WTC11 (cell line): ENCODE measurements around the gene HBA2. TPM values are rescaled to one million over a fixed set of nuclear protein-coding genes. Genes with fewer than 3 reads are reported as not detected.

Source experiments
- ATAC-seq: fragments of 200-7000 bp; cut with Tn5 transposase; 2 replicates; pipeline ENCODE4 v1.10.0; 2021; ENCODE audit warnings: mild to moderate bottlenecking, moderate library complexity
- CTCF ChIA-PET: fragments of 300-600 bp; sonication (Branson Sonifier 250); formaldehyde crosslinking; loops from one replicate; lab custom pipeline; 2021; ENCODE audit warnings: antibody characterized with exemption; lab: Charles Lee
- POLR2A ChIA-PET: fragments of 350-600 bp; sonication (Branson Sonifier 250); formaldehyde crosslinking; loops from one replicate; lab custom pipeline; 2021; ENCODE audit warnings: antibody characterized with exemption; lab: Charles Lee
- DNase-seq: peaks from one replicate; pipeline ENCODE4 v3.0.0; 2021; ENCODE audit warnings: low spot score
- H3K27ac Mint-ChIP-seq: 2 replicates; pipeline ENCODE4 v1.8.0; 2021; ENCODE audit warnings: mixed read lengths
- H3K27me3 Mint-ChIP-seq: 2 replicates; pipeline ENCODE4 v1.8.0; 2021; ENCODE audit warnings: low read depth, mild to moderate bottlenecking, moderate library complexity, mixed read lengths
- H3K36me3 Mint-ChIP-seq: 2 replicates; pipeline ENCODE4 v1.8.0; 2021; ENCODE audit warnings: mixed read lengths
- H3K4me1 Mint-ChIP-seq: 2 replicates; pipeline ENCODE4 v1.8.0; 2022; ENCODE audit warnings: mixed read lengths
- H3K4me3 Mint-ChIP-seq: 2 replicates; pipeline ENCODE4 v1.8.0; 2021; ENCODE audit warnings: mild to moderate bottlenecking, moderate library complexity, mixed read lengths
- H3K9me3 Mint-ChIP-seq: 2 replicates; pipeline ENCODE4 v1.8.0; 2021; ENCODE audit warnings: mixed read lengths
- ATF1 ChIP-seq: sonication (generic); formaldehyde crosslinking; IDR thresholded peaks from 2 replicates; pipeline ENCODE4 v1.8.1; 2023; ENCODE audit warnings: mild to moderate bottlenecking, moderate library complexity, missing genetic modification reagents
- CREM ChIP-seq: sonication (generic); formaldehyde crosslinking; IDR thresholded peaks from 2 replicates; pipeline ENCODE4 v1.8.1; 2022; ENCODE audit warnings: mild to moderate bottlenecking, missing genetic modification reagents, moderate library complexity
- ELF4 ChIP-seq: sonication (generic); formaldehyde crosslinking; IDR thresholded peaks from 2 replicates; pipeline ENCODE4 v1.8.1; 2022; ENCODE audit warnings: low read depth, mild to moderate bottlenecking, moderate library complexity, missing genetic modification reagents
- GABPB1 ChIP-seq: sonication (generic); formaldehyde crosslinking; IDR thresholded peaks from 2 replicates; pipeline ENCODE4 v1.8.1; 2023; ENCODE audit warnings: mild to moderate bottlenecking, missing genetic modification reagents
- GTF2I ChIP-seq: fragments of 250-450 bp; sonication (Bioruptor Pico); conservative IDR thresholded peaks from 2 replicates; pipeline ENCODE4 v1.4.0; 2021; ENCODE audit warnings: mild to moderate bottlenecking
- JUN ChIP-seq: sonication (generic); formaldehyde crosslinking; IDR thresholded peaks from 2 replicates; pipeline ENCODE4 v1.8.0; 2023; ENCODE audit warnings: mild to moderate bottlenecking, missing genetic modification reagents
- NFYB ChIP-seq: sonication (generic); formaldehyde crosslinking; conservative IDR thresholded peaks from 2 replicates; pipeline ENCODE4 v1.8.0; 2022; ENCODE audit warnings: low read depth, missing genetic modification reagents
- NR1H2 ChIP-seq: sonication (generic); formaldehyde crosslinking; IDR thresholded peaks from 2 replicates; pipeline ENCODE4 v1.9.0; 2021; ENCODE audit warnings: mild to moderate bottlenecking, moderate library complexity, missing genetic modification reagents
- NR2C2 ChIP-seq: sonication (generic); formaldehyde crosslinking; IDR thresholded peaks from 2 replicates; pipeline ENCODE4 v1.8.0; 2022; ENCODE audit warnings: mild to moderate bottlenecking, missing genetic modification reagents
- NR3C1 ChIP-seq: sonication (generic); formaldehyde crosslinking; conservative IDR thresholded peaks from 2 replicates; pipeline ENCODE4 v1.8.1; 2023; ENCODE audit warnings: low read depth, mild to moderate bottlenecking, missing genetic modification reagents
- ZNF138 ChIP-seq: sonication (generic); formaldehyde crosslinking; conservative IDR thresholded peaks from 2 replicates; pipeline ENCODE4 v1.8.1; 2022; ENCODE audit warnings: mild to moderate bottlenecking, moderate library complexity, missing genetic modification reagents
- ZNF232 ChIP-seq: sonication (generic); formaldehyde crosslinking; IDR thresholded peaks from 2 replicates; pipeline ENCODE4 v1.8.0; 2022; ENCODE audit warnings: mild to moderate bottlenecking, missing genetic modification reagents
- total RNA-seq: library from RNA; stranded (reverse); gene quantifications from 3 replicates; pipeline ENCODE4 v1.2.3, GENCODE V29; 2021
- TF ChIP-seq, protein P1 (sequence below): sonication (generic); formaldehyde crosslinking; IDR thresholded peaks from 2 replicates; pipeline ENCODE4 v1.8.1; 2023; ENCODE audit warnings: mild to moderate bottlenecking, moderate library complexity, missing genetic modification reagents
- TF ChIP-seq, protein P2 (sequence below): sonication (generic); formaldehyde crosslinking; IDR thresholded peaks from 2 replicates; pipeline ENCODE4 v1.8.0; 2022; ENCODE audit warnings: mild to moderate bottlenecking, missing genetic modification reagents
- TF ChIP-seq, protein P3 (sequence below): sonication (generic); formaldehyde crosslinking; IDR thresholded peaks from 2 replicates; pipeline ENCODE4 v1.8.0; 2022; ENCODE audit warnings: mild to moderate bottlenecking, missing genetic modification reagents
- TF ChIP-seq, protein P4 (sequence below): sonication (generic); formaldehyde crosslinking; IDR thresholded peaks from 2 replicates; pipeline ENCODE4 v1.8.1; 2022; ENCODE audit warnings: mild to moderate bottlenecking, moderate library complexity, missing genetic modification reagents
- TF ChIP-seq, protein P5 (sequence below): sonication (generic); formaldehyde crosslinking; IDR thresholded peaks from 2 replicates; pipeline ENCODE4 v1.8.0; 2023; ENCODE audit warnings: missing genetic modification reagents
- TF ChIP-seq, protein P6 (sequence below): fragments of 250-450 bp; sonication (Bioruptor Pico); conservative IDR thresholded peaks from 2 replicates; pipeline ENCODE4 v1.9.0; 2021; ENCODE audit warnings: mild to moderate bottlenecking
- TF ChIP-seq, protein P7 (sequence below): sonication (generic); formaldehyde crosslinking; IDR thresholded peaks from 2 replicates; pipeline ENCODE4 v1.8.1; 2022; ENCODE audit warnings: mild to moderate bottlenecking, missing genetic modification reagents, moderate library complexity, borderline replicate concordance
- TF ChIP-seq, protein P8 (sequence below): sonication (generic); formaldehyde crosslinking; IDR thresholded peaks from 2 replicates; pipeline ENCODE4 v1.8.0; 2023; ENCODE audit warnings: mild to moderate bottlenecking, missing genetic modification reagents

HBA2 gene
- total RNA-seq, 1 experiment from 2014 or later = 2.4 TPM

DNA sequence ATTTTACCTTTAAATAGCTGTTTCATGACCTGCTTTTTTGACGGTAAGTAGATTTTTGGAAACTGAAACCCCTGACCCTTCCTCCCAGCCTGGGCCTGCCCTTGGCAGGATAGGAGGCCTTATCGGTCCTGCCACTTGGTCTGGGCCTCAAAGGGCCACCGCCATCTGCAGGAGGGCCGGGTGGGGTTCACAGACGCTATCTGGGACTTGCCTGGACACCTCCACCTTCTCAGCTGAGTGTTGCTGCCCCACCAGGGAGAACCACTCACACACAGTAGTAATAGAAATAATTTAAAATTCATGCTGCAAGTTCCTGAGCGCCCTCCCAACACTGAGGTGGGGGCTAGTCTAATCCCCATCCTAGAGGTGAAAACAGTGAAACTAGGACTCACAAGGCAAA is 29.6 kb upstream of the HBA2 start (continued):
- TF ChIP-seq, protein P1, sequence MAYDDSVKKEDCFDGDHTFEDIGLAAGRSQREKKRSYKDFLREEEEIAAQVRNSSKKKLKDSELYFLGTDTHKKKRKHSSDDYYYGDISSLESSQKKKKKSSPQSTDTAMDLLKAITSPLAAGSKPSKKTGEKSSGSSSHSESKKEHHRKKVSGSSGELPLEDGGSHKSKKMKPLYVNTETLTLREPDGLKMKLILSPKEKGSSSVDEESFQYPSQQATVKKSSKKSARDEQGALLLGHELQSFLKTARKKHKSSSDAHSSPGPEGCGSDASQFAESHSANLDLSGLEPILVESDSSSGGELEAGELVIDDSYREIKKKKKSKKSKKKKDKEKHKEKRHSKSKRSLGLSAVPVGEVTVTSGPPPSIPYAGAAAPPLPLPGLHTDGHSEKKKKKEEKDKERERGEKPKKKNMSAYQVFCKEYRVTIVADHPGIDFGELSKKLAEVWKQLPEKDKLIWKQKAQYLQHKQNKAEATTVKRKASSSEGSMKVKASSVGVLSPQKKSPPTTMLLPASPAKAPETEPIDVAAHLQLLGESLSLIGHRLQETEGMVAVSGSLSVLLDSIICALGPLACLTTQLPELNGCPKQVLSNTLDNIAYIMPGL (CRISPR knock-in tag) = no peak
- TF ChIP-seq ATF1 (CRISPR knock-in tag) (no peak), ZNF232 (CRISPR knock-in tag) (no peak)

DNA sequence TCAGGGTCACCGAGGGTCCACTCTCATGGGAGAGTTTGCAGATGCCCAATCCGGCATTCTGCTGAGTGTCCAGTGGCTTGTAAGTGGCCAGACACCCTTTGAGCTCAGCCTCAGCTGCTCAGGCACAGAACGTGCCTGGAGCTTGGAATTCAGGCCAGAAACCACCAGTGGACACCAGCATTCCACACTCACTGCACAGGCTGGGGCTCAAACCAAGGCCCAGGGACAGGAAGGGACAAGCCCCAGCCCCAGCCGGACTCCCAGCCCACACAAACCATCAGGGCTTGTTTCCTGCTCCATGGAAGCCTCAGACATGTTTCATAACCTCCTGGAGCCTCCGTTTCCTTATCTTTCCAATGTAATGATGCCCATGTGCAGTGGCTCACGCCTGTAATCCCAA is 29.2 kb upstream of the HBA2 start:
- POLR2A ChIA-PET = no interaction called here
- no peaks in the 10 kb centered on the region for H3K36me3 Mint-ChIP-seq
- H3K27ac Mint-ChIP-seq = no peak overlapping the region
- H3K4me3 Mint-ChIP-seq = no peak overlapping the region
- DNase-seq = no peak
- TF ChIP-seq ZNF232 (CRISPR knock-in tag) (no peak), NFYB (CRISPR knock-in tag) (no peak), ELF4 (CRISPR knock-in tag) (no peak)
- TF ChIP-seq, all 79 proteins: peak for 0
- peaks cover 36% of the 10 kb centered on the region for H3K27me3 Mint-ChIP-seq
- CTCF ChIA-PET = interaction anchor here (2.1 kb wide), 1 partner anchor 47 kb away, joined by 6 read pairs; no protein-coding TSS in a partner anchor
- H3K9me3 Mint-ChIP-seq = peaks cover 5% of the 10 kb centered on the region; the same call in 1 of the 2 replicates
- no peak for ATAC-seq
- no peaks in the 10 kb centered on the region for H3K4me1 Mint-ChIP-seq

DNA sequence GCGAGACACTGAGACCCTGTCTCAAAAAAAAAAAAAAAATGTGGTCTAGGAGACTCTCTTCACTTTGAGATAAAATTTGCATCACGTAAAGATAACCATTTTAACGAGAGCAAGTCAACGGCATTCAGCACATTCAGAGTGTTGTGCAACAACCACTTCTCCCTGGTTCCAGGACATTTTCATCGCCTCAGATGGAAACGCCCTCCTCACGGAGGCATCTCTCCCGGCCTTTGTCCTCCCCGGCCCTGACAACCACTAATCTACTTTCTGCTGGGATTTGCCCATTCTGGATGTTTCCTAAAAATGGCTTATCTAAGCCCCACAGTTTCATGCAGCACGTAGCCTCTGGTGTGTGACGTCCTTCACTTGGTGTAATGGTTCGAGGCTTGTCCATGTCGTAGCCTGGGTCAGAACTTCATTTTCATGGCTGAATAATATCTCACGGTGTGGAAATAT is 27.9 kb upstream of the HBA2 start:
- CTCF ChIA-PET = interaction anchor here (0.6 kb wide), 1 partner anchor 13 kb away, joined by 3 read pairs; no protein-coding TSS in a partner anchor
- DNase-seq = no peak
- peaks cover 5% of the 10 kb centered on the region; the same call in 1 of the 2 replicates for H3K9me3 Mint-ChIP-seq
- POLR2A ChIA-PET = no interaction called here
- peaks cover 47% of the 10 kb centered on the region for H3K27me3 Mint-ChIP-seq
- no peaks in the 10 kb centered on the region for H3K36me3 Mint-ChIP-seq
- no peaks in the 10 kb centered on the region for H3K4me1 Mint-ChIP-seq
- H3K27ac Mint-ChIP-seq = no peak overlapping the region
- no peak for ATAC-seq
- H3K4me3 Mint-ChIP-seq = no peak overlapping the region
- no peak for TF ChIP-seq NR2C2 (CRISPR knock-in tag)
- TF ChIP-seq, protein P2, sequence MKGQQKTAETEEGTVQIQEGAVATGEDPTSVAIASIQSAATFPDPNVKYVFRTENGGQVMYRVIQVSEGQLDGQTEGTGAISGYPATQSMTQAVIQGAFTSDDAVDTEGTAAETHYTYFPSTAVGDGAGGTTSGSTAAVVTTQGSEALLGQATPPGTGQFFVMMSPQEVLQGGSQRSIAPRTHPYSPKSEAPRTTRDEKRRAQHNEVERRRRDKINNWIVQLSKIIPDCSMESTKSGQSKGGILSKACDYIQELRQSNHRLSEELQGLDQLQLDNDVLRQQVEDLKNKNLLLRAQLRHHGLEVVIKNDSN = no peak
- TF ChIP-seq, protein P3, sequence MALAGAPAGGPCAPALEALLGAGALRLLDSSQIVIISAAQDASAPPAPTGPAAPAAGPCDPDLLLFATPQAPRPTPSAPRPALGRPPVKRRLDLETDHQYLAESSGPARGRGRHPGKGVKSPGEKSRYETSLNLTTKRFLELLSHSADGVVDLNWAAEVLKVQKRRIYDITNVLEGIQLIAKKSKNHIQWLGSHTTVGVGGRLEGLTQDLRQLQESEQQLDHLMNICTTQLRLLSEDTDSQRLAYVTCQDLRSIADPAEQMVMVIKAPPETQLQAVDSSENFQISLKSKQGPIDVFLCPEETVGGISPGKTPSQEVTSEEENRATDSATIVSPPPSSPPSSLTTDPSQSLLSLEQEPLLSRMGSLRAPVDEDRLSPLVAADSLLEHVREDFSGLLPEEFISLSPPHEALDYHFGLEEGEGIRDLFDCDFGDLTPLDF (CRISPR knock-in tag) = no peak
- TF ChIP-seq, protein P4, sequence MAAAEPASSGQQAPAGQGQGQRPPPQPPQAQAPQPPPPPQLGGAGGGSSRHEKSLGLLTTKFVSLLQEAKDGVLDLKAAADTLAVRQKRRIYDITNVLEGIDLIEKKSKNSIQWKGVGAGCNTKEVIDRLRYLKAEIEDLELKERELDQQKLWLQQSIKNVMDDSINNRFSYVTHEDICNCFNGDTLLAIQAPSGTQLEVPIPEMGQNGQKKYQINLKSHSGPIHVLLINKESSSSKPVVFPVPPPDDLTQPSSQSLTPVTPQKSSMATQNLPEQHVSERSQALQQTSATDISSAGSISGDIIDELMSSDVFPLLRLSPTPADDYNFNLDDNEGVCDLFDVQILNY (CRISPR knock-in tag) = no peak
- TF ChIP-seq, protein P5, sequence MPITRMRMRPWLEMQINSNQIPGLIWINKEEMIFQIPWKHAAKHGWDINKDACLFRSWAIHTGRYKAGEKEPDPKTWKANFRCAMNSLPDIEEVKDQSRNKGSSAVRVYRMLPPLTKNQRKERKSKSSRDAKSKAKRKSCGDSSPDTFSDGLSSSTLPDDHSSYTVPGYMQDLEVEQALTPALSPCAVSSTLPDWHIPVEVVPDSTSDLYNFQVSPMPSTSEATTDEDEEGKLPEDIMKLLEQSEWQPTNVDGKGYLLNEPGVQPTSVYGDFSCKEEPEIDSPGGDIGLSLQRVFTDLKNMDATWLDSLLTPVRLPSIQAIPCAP = no peak
- no peak for TF ChIP-seq GTF2I (CRISPR knock-in tag)
- no peak for TF ChIP-seq JUN (CRISPR knock-in tag)
- TF ChIP-seq ZNF138 = no peak
- no peak for TF ChIP-seq CREM (CRISPR knock-in tag)
- no peak for TF ChIP-seq NR3C1 (CRISPR knock-in tag)
- TF ChIP-seq, protein P6, sequence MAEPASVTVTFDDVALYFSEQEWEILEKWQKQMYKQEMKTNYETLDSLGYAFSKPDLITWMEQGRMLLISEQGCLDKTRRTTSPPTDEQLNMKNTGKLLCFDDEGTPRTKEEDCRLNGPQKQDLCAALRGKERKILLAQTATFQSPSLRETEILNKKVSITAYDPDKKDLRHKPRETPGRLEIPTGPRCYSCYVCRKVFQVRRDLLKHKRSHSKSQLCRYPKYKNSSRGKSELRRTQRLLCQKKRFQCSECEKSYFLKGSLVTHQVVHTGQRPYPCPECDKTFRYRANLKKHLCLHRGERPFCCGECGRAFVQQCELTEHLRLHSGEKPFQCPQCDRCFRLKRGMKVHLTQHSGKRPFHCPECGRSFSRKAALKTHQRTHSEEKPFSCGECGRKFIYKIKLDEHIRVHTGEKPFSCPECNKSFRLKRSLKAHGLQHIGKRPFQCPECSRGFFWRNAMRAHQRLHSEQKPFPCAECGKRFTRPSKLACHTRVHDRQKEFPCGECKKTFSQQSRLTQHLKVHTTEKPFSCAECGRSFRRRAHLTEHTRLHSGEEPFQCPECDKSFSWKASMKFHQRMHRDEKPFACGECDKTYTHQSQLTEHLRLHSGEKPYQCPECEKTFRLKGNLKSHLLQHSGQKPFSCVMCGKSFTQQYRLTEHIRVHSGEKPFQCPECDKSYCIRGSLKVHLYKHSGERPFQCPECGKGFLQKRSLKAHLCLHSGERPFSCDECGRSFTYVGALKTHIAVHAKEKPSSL (CRISPR knock-in tag) = no peak
- TF ChIP-seq NR1H2 = no peak
- TF ChIP-seq, protein P7, sequence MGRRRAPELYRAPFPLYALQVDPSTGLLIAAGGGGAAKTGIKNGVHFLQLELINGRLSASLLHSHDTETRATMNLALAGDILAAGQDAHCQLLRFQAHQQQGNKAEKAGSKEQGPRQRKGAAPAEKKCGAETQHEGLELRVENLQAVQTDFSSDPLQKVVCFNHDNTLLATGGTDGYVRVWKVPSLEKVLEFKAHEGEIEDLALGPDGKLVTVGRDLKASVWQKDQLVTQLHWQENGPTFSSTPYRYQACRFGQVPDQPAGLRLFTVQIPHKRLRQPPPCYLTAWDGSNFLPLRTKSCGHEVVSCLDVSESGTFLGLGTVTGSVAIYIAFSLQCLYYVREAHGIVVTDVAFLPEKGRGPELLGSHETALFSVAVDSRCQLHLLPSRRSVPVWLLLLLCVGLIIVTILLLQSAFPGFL (CRISPR knock-in tag) = no peak
- TF ChIP-seq GABPB1 (CRISPR knock-in tag) = no peak
- TF ChIP-seq, protein P8, sequence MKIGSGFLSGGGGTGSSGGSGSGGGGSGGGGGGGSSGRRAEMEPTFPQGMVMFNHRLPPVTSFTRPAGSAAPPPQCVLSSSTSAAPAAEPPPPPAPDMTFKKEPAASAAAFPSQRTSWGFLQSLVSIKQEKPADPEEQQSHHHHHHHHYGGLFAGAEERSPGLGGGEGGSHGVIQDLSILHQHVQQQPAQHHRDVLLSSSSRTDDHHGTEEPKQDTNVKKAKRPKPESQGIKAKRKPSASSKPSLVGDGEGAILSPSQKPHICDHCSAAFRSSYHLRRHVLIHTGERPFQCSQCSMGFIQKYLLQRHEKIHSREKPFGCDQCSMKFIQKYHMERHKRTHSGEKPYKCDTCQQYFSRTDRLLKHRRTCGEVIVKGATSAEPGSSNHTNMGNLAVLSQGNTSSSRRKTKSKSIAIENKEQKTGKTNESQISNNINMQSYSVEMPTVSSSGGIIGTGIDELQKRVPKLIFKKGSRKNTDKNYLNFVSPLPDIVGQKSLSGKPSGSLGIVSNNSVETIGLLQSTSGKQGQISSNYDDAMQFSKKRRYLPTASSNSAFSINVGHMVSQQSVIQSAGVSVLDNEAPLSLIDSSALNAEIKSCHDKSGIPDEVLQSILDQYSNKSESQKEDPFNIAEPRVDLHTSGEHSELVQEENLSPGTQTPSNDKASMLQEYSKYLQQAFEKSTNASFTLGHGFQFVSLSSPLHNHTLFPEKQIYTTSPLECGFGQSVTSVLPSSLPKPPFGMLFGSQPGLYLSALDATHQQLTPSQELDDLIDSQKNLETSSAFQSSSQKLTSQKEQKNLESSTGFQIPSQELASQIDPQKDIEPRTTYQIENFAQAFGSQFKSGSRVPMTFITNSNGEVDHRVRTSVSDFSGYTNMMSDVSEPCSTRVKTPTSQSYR (CRISPR knock-in tag) = no peak
